GM18867 (cell line): ENCODE results near the gene SHISA9.

Experiments used
- ATAC-seq: cut with Tn5 transposase; IDR thresholded peaks from one replicate; pipeline ENCODE4 v1.9.1; 2021; ENCODE audit warnings: mild to moderate bottlenecking, moderate library complexity; ENCODE audit not compliant: unreplicated experiment

SHISA9 gene

DNA sequence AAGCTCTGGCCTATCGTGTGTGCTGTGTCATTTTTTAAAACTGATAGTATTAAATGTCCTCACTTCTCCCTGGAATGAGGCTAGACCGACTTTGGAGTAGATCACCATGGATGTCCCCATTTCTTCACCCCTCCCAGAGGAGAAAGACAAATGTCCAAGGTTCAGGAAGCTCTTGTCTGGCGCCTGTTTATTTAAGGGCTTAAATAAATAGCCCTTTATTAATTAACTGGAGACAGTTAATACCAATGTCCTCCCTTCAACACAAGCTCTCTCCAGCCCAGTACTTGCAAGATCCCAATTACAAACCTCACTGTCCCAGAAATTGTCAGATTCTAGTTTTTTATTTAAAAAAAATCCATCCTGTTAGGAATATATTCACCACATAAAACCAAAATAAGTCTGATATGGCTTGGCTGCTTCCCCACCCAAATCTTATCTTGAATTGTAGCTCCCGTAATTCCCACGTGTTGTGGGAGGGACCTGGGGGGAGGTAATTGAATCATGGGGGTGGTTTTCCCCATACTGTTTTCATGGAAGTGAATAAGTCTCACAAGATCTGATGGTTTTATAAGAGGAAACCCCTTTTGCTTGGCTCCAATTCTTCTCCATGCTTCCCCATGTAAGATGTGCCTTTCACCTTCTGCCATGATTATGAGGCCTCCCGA, 344.4 kb downstream of the SHISA9 start:
- no peak for ATAC-seq

- no peak for ATAC-seq
Observed at GRCh38 chr16:13254998-13255614, 353.7 kb downstream of the SHISA9 start.

DNA sequence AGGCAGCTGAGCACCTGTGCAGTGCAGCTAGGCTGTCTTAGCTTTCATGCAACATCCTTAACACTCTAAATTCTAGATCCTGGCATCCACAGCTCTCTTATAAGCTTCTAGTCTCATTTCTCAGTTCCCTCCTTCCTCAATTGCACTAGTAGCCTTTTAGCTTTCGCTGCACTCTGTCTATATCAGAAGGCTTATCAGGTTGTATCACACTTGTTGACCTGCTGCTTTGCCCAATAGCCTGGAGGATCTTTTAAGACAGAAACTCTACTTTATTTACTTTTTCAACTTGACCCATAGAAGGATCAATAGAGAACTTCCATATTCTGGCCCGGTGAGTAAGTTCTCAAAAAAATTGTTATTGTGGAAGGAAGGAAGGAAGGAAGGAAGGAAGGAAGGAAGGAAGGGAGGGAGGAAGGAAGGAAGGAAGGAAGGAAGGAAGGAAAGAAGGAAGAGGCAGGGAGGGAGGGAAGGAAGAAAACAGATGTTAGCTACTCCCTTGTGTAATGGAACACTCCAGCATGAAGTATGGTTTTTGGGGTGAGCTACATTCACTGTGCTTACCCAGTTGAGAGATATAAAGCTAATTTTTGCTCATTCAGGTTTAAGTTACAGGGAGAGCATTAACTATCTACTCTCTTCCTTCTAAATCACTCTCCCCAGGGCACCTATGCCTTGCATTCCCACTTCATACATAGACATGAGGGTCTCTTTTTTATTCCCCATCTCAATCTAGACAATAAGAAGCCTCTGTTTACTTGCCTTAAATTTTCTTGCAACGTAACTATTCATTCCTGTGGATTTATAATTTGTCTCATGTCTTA, 361.1 kb downstream of the SHISA9 start:
- ATAC-seq: no peak

DNA sequence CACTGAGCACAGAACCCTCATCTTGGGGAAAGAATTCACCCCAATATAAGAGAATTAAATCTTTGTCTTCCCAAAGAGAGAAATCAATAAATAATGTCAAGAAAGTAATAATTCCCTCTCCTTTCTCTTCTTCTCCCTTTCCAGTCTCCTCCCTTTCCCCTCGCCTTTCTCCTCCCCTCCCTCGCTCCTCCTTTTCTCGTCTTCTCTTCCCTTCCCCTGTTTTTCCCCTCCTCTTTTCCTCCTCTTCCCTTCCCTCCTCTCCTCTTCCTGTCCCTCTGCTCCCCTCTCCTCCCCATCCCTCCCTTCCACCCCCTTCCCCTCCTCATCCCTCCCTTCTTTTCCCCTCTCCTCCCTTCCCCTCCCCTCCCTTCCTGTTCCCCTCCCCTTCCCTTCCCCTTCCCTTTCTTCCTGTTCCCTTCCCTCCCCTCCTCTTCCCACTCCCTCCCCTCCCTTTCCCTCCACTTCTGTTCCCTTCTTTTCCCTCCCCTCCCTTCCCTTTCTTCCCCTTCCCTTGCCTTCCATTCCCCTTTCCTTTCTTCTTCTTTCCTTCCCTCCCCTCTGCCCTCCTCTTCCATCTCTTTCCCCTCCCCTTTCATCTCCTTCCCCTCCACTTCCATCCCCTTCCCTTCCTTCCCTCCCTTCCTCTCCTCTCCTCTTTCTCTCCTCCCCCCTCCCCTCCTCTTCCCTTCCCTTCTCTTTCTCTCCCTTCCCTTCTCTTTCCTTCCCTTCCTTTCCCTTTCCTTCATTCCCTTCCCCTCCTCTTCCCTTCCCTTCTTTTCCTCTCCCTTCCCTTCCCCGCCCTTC, 363.6 kb downstream of the SHISA9 start:
- ATAC-seq: no peak

DNA sequence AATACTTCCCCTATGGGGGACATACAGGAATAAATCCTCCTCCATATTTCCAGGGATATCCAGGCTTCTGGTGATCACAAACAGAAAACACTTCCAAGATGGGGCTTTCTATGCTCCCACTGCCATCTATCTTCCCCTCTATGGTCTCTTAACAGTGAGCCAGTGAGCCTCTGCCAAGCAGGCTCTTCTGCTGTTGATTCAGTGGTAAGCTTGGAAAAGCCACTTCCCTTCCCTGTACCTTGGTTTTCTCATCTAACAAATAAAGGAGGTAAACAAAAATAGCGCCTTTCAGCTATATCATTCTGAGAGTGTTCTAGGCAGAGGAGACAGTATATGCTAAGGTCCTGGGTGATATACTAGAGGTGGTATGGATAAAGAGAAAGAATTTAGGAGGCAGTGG, 368.0 kb downstream of the SHISA9 start:
- no peak for ATAC-seq

DNA sequence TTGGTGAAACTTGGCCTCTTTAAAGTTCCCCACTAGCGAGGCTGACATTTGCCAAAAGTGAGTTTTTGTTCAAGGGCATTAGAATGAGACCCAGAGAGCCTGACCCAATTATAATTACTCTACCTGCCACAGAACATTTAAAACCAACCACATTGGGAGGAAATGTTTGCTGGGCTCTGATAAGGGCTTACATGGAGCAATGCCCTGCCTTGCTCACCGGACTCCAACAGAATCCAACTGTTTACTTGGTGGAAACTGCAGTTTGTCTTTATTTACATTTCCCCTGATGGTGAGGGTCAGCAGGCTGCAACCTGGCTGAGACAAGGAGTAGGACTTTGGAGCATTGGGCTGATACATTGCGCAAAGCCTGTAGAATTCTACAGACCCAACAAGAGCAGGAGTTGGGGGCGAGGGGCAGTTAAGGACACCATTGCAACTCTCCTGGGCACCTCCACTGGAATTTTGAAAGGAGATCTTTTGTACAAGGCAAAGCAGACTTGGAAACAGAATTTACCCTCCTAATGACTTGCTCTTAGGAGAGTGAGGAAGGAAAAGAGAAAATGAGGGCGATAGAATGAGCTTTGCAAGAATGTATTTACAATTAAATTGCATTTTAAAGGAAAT, 368.6 kb downstream of the SHISA9 start:
- no peak for ATAC-seq

GRCh38 chr16:13270602-13271001, 369.2 kb downstream of the SHISA9 start:
- ATAC-seq: no peak

GRCh38 chr16:13289515-13289914, 388.1 kb downstream of the SHISA9 start:
- ATAC-seq: no peak
